Activated T-cell treated with anti-CD3 and anti-CD28 coated beads for 4 hours (primary cell): ENCODE data around the gene FRY.

ENCODE experiments used
- DNase-seq: peaks from one replicate; pipeline ENCODE4 v3.0.0-alpha.2; 2020

FRY gene

GRCh38 chr13:32178763-32179162 lies 147.2 kb downstream of the FRY start:
- DNase-seq, result no peak

- no peak for DNase-seq
Measured at GRCh38 chr13:32179708-32180107, 148.1 kb downstream of the FRY start.

- no peak for DNase-seq
Measured at GRCh38 chr13:32187651-32188050, 156.1 kb downstream of the FRY start.

- no peak for DNase-seq
Measured at GRCh38 chr13:32191452-32191998, 160.0 kb downstream of the FRY start.

GRCh38 chr13:32195713-32196112 lies 164.1 kb downstream of the FRY start:
- DNase-seq, result no peak

- no peak for DNase-seq
Measured at GRCh38 chr13:32199168-32199567, 167.6 kb downstream of the FRY start.

- no peak for DNase-seq
Measured at GRCh38 chr13:32200741-32201140, 169.2 kb downstream of the FRY start.

- DNase-seq, result no peak
Measured at GRCh38 chr13:32201809-32202208, 170.2 kb downstream of the FRY start.

GRCh38 chr13:32202268-32202667 lies 170.7 kb downstream of the FRY start:
- no peak for DNase-seq

GRCh38 chr13:32203221-32203620 lies 171.6 kb downstream of the FRY start:
- no peak for DNase-seq

- DNase-seq, result no peak
Measured at GRCh38 chr13:32203736-32204135, 172.2 kb downstream of the FRY start.

GRCh38 chr13:32205431-32206096 lies 174.0 kb downstream of the FRY start:
- DNase-seq, result no peak

- DNase-seq, result no peak
Measured at GRCh38 chr13:32206097-32206740, 174.6 kb downstream of the FRY start.

- DNase-seq, result no peak
Measured at GRCh38 chr13:32208860-32209259, 177.3 kb downstream of the FRY start.

GRCh38 chr13:32209652-32210051 lies 178.1 kb downstream of the FRY start:
- DNase-seq, result no peak

- no peak for DNase-seq
Measured at GRCh38 chr13:32210101-32210500, 178.5 kb downstream of the FRY start.

- DNase-seq, result no peak
Measured at GRCh38 chr13:32211813-32212212, 180.2 kb downstream of the FRY start.

- no peak for DNase-seq
Measured at GRCh38 chr13:32212421-32212820, 180.8 kb downstream of the FRY start.

- no peak for DNase-seq
Measured at GRCh38 chr13:32213626-32214025, 182.1 kb downstream of the FRY start.

- DNase-seq, result no peak
Measured at GRCh38 chr13:32214071-32214470, 182.5 kb downstream of the FRY start.

- DNase-seq, result no peak
Measured at GRCh38 chr13:32216281-32216680, 184.7 kb downstream of the FRY start.

GRCh38 chr13:32222046-32222676 lies 190.6 kb downstream of the FRY start:
- no peak for DNase-seq

GRCh38 chr13:32224916-32225315 lies 193.3 kb downstream of the FRY start:
- no peak for DNase-seq

- DNase-seq, result no peak
Measured at GRCh38 chr13:32225481-32225931, 193.9 kb downstream of the FRY start.
